HEK293 (cell line): ENCODE results near the gene FRMD3.

ENCODE experiments used
- CTCF ChIA-PET: fragments of 350-600 bp; formaldehyde crosslinking; extraction: SDS; loops from one replicate; lab custom pipeline; 2021; ENCODE audit warnings: antibody characterized with exemption; lab: Yijun Ruan, JAX
- POLR2A ChIA-PET: fragments of 300-600 bp; formaldehyde crosslinking; extraction: SDS; loops from one replicate; lab custom pipeline; 2020; ENCODE audit warnings: antibody characterized with exemption, inconsistent platforms; lab: Yijun Ruan, JAX
- H3K27ac ChIP-seq: fragments of 200-500 bp; sonication (Bioruptor generic); 2 replicates; pipeline ENCODE4 v1.5.1; 2014; ENCODE audit warnings: low read depth, low read length, control low read depth, inconsistent platforms; ENCODE audit errors: extremely low read depth
- H3K36me3 ChIP-seq, 2 experiments: fragments of 200-500 bp in 1 of 2; sonication (Bioruptor generic) in 1 of 2; 1 replicate in 1 of 2; 2 replicates in 1 of 2; pipeline ENCODE4 v1.5.1; 2014 to 2017; ENCODE audit warnings: inconsistent platforms in 2 of 2, low read length in 2 of 2; ENCODE audit not compliant: control insufficient read depth in 2 of 2, insufficient read depth in 1 of 2
- H3K4me1 ChIP-seq: fragments of 200-500 bp; sonication (Bioruptor generic); 2 replicates; pipeline ENCODE4 v1.5.1; 2014; ENCODE audit warnings: mild to moderate bottlenecking, low read length, inconsistent platforms; ENCODE audit not compliant: control insufficient read depth, insufficient read depth
- H3K4me3 ChIP-seq: 2 replicates; pipeline ENCODE4 v1.5.1; 2011; ENCODE audit warnings: low read depth, mild to moderate bottlenecking, control low read depth, low read length, moderate library complexity
- H3K9me3 ChIP-seq: fragments of 200-500 bp; sonication (Bioruptor generic); 2 replicates; pipeline ENCODE4 v1.5.1; 2014; ENCODE audit warnings: low read depth, low read length, inconsistent platforms; ENCODE audit not compliant: control insufficient read depth, insufficient read depth
- FEZF1 ChIP-seq: fragments of 450-650 bp; formaldehyde crosslinking; IDR thresholded peaks from 2 replicates; pipeline ENCODE4 v1.5.1; 2016; ENCODE audit warnings: missing biosample characterization, missing genetic modification characterization
- GFI1B ChIP-seq: fragments of 450-650 bp; formaldehyde crosslinking; IDR thresholded peaks from 2 replicates; pipeline ENCODE4 v1.5.1; 2016; ENCODE audit warnings: missing biosample characterization, missing genetic modification characterization
- SALL2 ChIP-seq: fragments of 450-650 bp; formaldehyde crosslinking; IDR thresholded peaks from 2 replicates; pipeline ENCODE4 v1.5.0; 2017; ENCODE audit warnings: missing biosample characterization, mild to moderate bottlenecking, missing genetic modification characterization, borderline replicate concordance
- SCRT2 ChIP-seq: fragments of 450-650 bp; formaldehyde crosslinking; IDR thresholded peaks from 2 replicates; pipeline ENCODE4 v1.5.1; 2016; ENCODE audit warnings: missing biosample characterization, missing genetic modification characterization
- ZBTB17 ChIP-seq: fragments of 450-650 bp; formaldehyde crosslinking; IDR thresholded peaks from 2 replicates; pipeline ENCODE4 v1.5.1; 2016; ENCODE audit warnings: missing biosample characterization, missing genetic modification characterization
- ZBTB20 ChIP-seq: fragments of 450-650 bp; formaldehyde crosslinking; IDR thresholded peaks from 2 replicates; pipeline ENCODE4 v1.5.1; 2016; ENCODE audit warnings: missing biosample characterization, missing genetic modification characterization
- ZBTB48 ChIP-seq: fragments of 450-650 bp; formaldehyde crosslinking; IDR thresholded peaks from 2 replicates; pipeline ENCODE4 v1.5.1; 2016; ENCODE audit warnings: missing biosample characterization, missing genetic modification characterization
- ZEB2 ChIP-seq: fragments of 450-650 bp; formaldehyde crosslinking; IDR thresholded peaks from 2 replicates; pipeline ENCODE4 v1.5.1; 2016; ENCODE audit warnings: missing biosample characterization, missing genetic modification characterization
- ZNF112 ChIP-seq: fragments of 450-650 bp; formaldehyde crosslinking; IDR thresholded peaks from 2 replicates; pipeline ENCODE4 v1.5.0; 2017; ENCODE audit warnings: missing biosample characterization, missing genetic modification characterization
- ZNF169 ChIP-seq: fragments of 450-650 bp; formaldehyde crosslinking; IDR thresholded peaks from 2 replicates; pipeline ENCODE4 v1.5.1; 2016; ENCODE audit warnings: missing biosample characterization, missing genetic modification characterization
- ZNF202 ChIP-seq: fragments of 450-650 bp; formaldehyde crosslinking; IDR thresholded peaks from 2 replicates; pipeline ENCODE4 v1.5.1; 2016; ENCODE audit warnings: missing biosample characterization, missing genetic modification characterization, borderline replicate concordance
- ZNF221 ChIP-seq: fragments of 450-650 bp; formaldehyde crosslinking; IDR thresholded peaks from 2 replicates; pipeline ENCODE4 v1.5.1; 2017; ENCODE audit warnings: missing biosample characterization, missing genetic modification characterization, borderline replicate concordance
- ZNF354C ChIP-seq: fragments of 450-650 bp; formaldehyde crosslinking; IDR thresholded peaks from 2 replicates; pipeline ENCODE4 v1.5.1; 2016; ENCODE audit warnings: missing biosample characterization, missing genetic modification characterization, low read depth, borderline replicate concordance
- ZNF571 ChIP-seq: fragments of 450-650 bp; formaldehyde crosslinking; IDR thresholded peaks from 2 replicates; pipeline ENCODE4 v1.5.0; 2017; ENCODE audit warnings: missing biosample characterization, missing genetic modification characterization
- ZNF654 ChIP-seq: fragments of 450-650 bp; formaldehyde crosslinking; IDR thresholded peaks from 2 replicates; pipeline ENCODE4 v1.5.1; 2016; ENCODE audit warnings: low read depth, missing biosample characterization, missing genetic modification characterization
- ZNF701 ChIP-seq: fragments of 450-650 bp; formaldehyde crosslinking; IDR thresholded peaks from 2 replicates; pipeline ENCODE4 v1.5.1; 2016; ENCODE audit warnings: missing biosample characterization, missing genetic modification characterization
- ZNF747 ChIP-seq: fragments of 450-650 bp; formaldehyde crosslinking; IDR thresholded peaks from 2 replicates; pipeline ENCODE4 v1.5.1; 2016; ENCODE audit warnings: missing biosample characterization, missing genetic modification characterization
- ZNF76 ChIP-seq: fragments of 450-650 bp; formaldehyde crosslinking; IDR thresholded peaks from 2 replicates; pipeline ENCODE4; 2016; ENCODE audit warnings: low read depth, missing biosample characterization, missing genetic modification characterization, borderline replicate concordance
- ZNF768 ChIP-seq: fragments of 450-650 bp; formaldehyde crosslinking; IDR thresholded peaks from 2 replicates; pipeline ENCODE4 v1.5.1; 2018; ENCODE audit warnings: missing biosample characterization, mild to moderate bottlenecking, missing genetic modification characterization
- TF ChIP-seq, protein P1 (sequence below): fragments of 450-650 bp; formaldehyde crosslinking; IDR thresholded peaks from 2 replicates; pipeline ENCODE4 v1.5.1; 2017; ENCODE audit warnings: missing biosample characterization, mild to moderate bottlenecking, missing genetic modification characterization, moderate library complexity
- TF ChIP-seq, protein P2 (sequence below): fragments of 450-650 bp; formaldehyde crosslinking; IDR thresholded peaks from 2 replicates; pipeline ENCODE4 v1.5.1; 2016; ENCODE audit warnings: missing biosample characterization, missing genetic modification characterization, low read depth

FRMD3 gene

DNA sequence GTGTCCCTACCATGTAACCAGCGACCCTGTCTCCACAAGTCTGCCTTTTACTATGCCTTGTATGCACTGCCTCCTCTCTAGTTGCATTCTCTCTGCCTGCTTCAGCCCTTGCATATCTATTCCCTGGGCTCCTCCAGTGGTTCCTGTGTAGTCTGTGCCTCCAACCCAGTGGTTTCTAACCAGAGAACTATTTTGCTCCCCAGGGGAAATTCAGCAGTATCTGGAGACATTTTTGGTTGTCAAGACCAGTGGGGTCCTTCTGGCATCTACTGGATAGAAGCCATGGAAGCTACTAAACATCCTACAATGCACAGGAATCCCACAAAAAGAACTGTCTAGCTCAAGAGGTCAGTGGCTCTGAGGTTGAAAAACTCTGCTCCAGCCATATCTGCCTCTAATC is 251.2 kb downstream of the FRMD3 start:
- Histone ChIP-seq H3K36me3 (no peaks in the 10 kb centered on the region), H3K4me3 (no peak overlapping the region), H3K27ac (no peak overlapping the region), H3K9me3 (no peaks in the 10 kb centered on the region), H3K4me1 (no peaks in the 10 kb centered on the region)
- POLR2A ChIA-PET: no interaction called here
- CTCF ChIA-PET: no interaction called here
- no peak for TF ChIP-seq SCRT2 (tag by site-specific recombination)

DNA sequence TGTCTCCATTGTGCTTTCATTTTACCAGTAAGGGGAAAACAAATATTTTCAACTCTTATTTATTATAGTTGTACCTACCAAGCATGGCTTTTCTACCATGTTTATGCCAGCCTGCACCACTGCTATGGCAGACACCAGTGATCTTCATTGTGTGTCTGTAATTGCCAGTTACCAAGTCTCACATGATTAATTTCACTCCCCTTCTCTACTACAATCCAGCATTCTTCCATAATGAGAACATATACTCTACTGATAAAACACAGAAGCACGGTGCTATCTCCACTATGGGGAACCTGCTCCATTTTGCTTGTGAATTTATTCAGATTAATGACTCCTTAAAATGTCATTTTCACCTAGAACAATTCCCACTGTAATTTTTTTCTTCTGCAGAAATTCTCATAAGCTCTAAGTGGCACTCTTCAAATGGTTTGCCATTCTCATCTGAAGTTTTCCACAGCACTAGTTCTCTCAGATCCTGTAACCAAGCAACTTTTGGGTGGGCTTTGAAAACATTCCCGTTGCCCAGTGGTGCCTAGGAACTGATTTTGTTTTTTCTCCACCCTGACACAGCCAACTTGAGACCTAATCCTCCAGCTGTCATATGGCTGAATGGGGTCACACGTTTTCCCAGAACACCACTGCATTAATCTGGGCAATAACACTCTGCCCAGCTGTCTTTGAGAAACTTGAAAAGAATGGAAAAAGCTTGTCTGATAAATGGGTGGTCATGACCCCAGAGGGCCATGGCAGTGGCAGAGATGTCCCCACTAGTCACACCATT is 252.6 kb downstream of the FRMD3 start:
- no peak overlapping the region for H3K27ac ChIP-seq
- ChIA-PET POLR2A (no interaction called here), CTCF (interaction anchor here (0.7 kb wide), 1 partner anchor 10 kb away, joined by 3 read pairs; no protein-coding TSS in a partner anchor)
- no peaks in the 10 kb centered on the region for H3K4me1 ChIP-seq
- TF ChIP-seq ZNF221 (no peak), ZNF701 (tag by site-specific recombination) (no peak), ZBTB20 (no peak), ZEB2 (tag by site-specific recombination) (no peak), ZBTB48 (tag by site-specific recombination) (no peak), ZNF654 (no peak), ZBTB17 (tag by site-specific recombination) (no peak), ZNF169 (tag by site-specific recombination) (no peak), FEZF1 (no peak), GFI1B (no peak), ZNF112 (tag by site-specific recombination) (no peak), ZNF571 (tag by site-specific recombination) (no peak), ZNF768 (no peak), ZNF354C (tag by site-specific recombination) (no peak), ZNF202 (tag by site-specific recombination) (no peak), SALL2 (tag by site-specific recombination) (no peak), ZNF76 (tag by site-specific recombination) (no peak), ZNF747 (tag by site-specific recombination) (no peak)
- TF ChIP-seq, protein P1, sequence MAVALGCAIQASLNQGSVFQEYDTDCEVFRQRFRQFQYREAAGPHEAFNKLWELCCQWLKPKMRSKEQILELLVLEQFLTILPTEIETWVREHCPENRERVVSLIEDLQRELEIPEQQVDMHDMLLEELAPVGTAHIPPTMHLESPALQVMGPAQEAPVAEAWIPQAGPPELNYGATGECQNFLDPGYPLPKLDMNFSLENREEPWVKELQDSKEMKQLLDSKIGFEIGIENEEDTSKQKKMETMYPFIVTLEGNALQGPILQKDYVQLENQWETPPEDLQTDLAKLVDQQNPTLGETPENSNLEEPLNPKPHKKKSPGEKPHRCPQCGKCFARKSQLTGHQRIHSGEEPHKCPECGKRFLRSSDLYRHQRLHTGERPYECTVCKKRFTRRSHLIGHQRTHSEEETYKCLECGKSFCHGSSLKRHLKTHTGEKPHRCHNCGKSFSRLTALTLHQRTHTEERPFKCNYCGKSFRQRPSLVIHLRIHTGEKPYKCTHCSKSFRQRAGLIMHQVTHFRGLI (tag by site-specific recombination): no peak
- TF ChIP-seq, protein P2, sequence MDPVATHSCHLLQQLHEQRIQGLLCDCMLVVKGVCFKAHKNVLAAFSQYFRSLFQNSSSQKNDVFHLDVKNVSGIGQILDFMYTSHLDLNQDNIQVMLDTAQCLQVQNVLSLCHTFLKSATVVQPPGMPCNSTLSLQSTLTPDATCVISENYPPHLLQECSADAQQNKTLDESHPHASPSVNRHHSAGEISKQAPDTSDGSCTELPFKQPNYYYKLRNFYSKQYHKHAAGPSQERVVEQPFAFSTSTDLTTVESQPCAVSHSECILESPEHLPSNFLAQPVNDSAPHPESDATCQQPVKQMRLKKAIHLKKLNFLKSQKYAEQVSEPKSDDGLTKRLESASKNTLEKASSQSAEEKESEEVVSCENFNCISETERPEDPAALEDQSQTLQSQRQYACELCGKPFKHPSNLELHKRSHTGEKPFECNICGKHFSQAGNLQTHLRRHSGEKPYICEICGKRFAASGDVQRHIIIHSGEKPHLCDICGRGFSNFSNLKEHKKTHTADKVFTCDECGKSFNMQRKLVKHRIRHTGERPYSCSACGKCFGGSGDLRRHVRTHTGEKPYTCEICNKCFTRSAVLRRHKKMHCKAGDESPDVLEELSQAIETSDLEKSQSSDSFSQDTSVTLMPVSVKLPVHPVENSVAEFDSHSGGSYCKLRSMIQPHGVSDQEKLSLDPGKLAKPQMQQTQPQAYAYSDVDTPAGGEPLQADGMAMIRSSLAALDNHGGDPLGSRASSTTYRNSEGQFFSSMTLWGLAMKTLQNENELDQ (tag by site-specific recombination): no peak
- no peaks in the 10 kb centered on the region for H3K9me3 ChIP-seq
- H3K36me3 ChIP-seq: no peaks in the 10 kb centered on the region
- H3K4me3 ChIP-seq: no peak overlapping the region
